ENCODE results near the gene TMEM217.

- no peak for TF ChIP-seq CTCF (IDR thresholded peaks at IDR 0.05; ENCODE audit: low read depth, low read length)
- no peak for TF ChIP-seq EZH2phosphoT487 (IDR thresholded peaks at IDR 0.05; ENCODE audit: low read depth)
These were observed 39.4 kb downstream of the TMEM217 start for GRCh38 chr6:37218511-37218910.

All from OCI-LY3 (cell line).